LNCAP (cell line): ENCODE results near the gene SOS1.

Experiments
- TF ChIP-seq, protein P1 (sequence below): fragments of 450-650 bp; IDR thresholded peaks from 2 replicates; pipeline ENCODE4 v1.5.1; 2017; ENCODE audit warnings: mild to moderate bottlenecking

Gene SOS1

DNA sequence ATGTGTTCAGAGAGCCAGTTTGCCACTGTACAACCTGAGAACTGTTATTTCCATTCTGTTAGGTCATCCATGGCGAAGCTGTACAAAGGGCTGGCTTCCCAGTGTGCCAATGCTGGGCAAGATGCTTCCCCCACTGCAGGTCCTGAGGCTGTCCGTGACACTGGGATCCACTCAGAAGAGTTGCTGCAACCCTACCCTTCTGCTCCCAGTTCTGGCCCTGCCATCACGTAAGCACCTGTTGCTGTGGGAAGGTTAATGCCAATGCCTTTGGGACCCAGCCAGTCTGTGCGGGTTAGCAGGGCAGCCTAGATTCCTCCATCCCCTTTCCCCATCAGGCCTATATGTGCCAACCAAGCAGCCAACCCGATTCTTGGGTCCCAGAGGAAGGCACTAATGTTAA is 162.9 kb downstream of the SOS1 start:
- TF ChIP-seq, protein P1, sequence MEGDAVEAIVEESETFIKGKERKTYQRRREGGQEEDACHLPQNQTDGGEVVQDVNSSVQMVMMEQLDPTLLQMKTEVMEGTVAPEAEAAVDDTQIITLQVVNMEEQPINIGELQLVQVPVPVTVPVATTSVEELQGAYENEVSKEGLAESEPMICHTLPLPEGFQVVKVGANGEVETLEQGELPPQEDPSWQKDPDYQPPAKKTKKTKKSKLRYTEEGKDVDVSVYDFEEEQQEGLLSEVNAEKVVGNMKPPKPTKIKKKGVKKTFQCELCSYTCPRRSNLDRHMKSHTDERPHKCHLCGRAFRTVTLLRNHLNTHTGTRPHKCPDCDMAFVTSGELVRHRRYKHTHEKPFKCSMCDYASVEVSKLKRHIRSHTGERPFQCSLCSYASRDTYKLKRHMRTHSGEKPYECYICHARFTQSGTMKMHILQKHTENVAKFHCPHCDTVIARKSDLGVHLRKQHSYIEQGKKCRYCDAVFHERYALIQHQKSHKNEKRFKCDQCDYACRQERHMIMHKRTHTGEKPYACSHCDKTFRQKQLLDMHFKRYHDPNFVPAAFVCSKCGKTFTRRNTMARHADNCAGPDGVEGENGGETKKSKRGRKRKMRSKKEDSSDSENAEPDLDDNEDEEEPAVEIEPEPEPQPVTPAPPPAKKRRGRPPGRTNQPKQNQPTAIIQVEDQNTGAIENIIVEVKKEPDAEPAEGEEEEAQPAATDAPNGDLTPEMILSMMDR: no peak

DNA sequence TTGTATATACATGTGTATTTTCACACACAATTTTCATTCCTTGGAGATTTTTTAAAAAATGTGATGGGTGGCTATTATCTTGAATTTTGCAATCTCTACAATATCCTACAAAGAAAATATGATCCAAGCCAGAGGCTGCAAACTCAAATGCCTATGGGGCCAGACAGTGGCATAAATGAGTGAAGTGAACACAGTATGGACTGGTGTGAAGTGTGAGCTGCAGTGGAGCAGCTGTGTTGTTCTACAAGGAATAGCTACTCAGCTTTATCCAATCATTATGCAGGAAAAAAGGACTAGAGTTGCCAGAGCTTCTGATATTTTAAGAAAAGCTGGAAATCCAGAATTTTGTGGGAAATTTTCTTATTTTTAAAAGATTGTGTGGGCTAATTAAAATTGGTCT is 169.1 kb downstream of the SOS1 start:
- TF ChIP-seq, protein P1: no peak

DNA sequence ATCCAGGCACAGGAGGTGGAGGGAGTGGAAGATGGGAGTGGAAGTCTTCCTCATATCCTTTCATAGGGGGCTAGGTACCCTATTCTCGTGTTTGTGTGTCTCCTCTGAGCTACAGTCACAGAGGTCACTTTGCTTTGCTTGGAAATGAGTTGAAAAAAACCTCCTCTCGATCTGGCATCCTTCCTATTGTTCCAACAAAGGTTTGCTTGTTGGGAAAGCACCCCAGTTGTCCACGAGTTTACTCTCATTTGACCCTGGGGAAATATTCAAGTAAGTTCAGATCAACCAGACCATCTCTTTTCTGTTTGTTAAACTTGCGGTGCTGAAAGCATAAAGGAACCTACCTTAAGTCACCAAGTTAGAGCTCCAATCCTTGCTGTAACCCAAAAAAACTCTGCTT is 171.9 kb downstream of the SOS1 start:
- TF ChIP-seq, protein P1: no peak

DNA sequence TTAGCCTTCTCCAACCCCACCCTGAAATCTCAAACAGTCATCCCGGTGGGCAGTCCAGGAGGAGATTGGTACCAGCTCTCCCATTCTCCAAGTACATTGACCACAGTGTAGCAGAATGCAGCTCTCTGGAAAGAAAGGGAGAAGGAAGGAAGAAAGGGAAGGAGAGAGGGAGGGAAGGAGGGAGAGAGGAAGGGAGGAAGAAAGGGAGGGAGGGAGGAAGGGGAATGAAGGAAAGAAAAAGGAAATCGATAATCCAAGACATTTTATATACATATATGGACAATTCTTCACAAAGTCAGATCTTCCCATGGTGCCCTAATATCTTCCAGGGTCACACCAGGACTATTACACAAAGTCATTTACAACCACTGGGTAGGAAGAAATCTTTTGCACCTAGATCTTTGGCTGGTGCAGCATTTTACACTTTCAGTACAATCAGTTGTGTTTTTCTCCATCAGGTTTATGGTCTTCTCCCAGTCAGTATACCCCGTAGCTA is 172.4 kb downstream of the SOS1 start:
- TF ChIP-seq, protein P1: no peak

DNA sequence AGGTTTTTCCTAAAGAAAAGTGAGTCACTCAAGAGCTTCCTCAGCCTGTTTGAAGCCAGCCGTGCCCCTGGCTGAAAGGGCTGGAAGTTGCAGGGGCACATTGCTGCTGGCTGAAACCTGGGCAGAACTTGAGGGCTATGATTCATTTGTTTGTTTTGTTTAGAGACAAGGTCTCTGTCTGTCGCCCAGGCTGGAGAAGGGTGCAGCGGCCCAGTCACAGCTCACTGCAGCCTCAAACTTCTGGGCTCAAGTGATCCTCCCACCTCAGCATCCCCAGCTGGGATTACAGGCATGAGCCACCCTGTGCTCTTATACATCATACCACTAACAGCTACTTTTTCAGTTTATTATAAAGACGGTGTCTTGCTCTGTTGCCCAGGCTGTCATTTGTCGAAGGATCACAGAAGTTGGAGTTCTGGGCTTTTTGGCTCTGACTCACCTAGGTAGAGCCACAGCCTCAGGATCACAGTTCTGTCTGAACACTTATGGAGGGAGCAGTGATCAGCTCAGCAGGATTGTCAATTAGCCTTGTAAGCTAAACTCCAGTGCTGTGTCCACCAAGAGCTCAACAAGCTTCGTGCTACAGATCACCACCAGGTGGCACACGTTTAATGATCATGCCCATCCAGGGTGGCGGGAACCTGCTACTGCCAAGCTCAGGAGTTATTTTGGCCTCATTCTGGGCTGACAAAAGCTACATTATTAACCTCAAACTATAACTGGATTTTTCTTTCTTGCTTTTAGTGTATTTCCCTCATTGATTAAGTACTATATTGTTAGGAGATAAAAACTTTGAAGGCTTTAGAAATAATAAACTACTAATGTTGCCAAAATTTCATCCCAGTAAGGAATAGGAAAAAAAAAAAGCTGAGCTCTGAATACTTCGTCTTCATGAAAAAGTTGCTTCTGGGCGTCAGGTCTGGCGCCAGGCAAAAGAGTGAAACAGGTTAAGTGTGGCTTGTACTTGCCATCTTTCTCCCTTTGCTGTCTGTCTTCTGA is 173.3 kb downstream of the SOS1 start:
- TF ChIP-seq, protein P1: peak; percentile 62

DNA sequence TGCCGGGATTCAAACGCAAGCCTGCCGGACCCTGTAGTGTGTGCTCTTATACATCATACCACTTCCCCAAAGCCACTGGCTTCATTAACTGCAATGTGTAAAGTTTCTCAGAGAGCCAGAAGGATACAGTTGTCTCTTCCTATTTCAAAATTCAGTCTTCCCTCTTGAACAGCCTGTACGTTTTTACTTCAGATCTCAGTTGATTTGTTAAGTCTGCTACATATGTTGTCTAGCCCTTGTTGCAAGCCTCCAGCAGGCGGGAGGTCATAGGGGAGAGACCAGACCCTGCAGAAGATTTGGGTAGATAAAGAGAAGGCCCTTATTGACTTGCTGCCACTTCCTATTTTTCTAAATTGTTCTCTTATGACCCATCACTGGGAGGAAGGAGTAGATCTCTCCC is 174.9 kb downstream of the SOS1 start:
- TF ChIP-seq, protein P1: no peak

DNA sequence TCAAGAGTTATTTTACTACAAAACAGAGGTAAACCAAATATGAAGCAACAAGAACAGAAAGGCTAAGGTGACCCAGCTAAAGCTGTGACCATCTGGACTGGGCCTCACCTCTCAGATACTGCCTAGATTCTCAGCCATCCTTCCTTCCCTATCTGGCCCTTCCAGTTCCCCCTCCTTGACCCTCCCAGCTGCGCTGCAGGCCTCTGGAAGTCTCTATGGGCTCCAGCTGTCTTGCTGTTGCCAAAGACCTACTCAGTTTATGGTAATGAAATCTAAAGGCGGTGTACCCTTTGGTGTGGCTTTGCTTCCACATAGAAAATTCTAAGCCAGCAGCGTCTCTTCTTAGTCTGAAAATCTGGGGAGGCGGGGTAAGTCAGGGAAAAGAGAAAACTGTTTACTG is 175.5 kb downstream of the SOS1 start:
- TF ChIP-seq, protein P1: no peak
